ENCODE results near the gene CMTM3.
"Not testable (repeated sequence)": the region's sequence is repeated elsewhere in the genome, so short reads cannot be mapped to it uniquely, and the experiment has no call there.

CMTM3 gene, protein sequence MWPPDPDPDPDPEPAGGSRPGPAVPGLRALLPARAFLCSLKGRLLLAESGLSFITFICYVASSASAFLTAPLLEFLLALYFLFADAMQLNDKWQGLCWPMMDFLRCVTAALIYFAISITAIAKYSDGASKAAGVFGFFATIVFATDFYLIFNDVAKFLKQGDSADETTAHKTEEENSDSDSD

GRCh38 chr16:66604376-66605176 is at the start of gene CMTM3:
CMTM3 (plus strand) TSS chr16:66604704; CDS start chr16:66604806, 102 bp downstream.
- peak; percentile 46 for DNase-seq (ENCODE audit: low read depth)

GRCh38 chr16:66560107-66560506 is 44.4 kb upstream of the CMTM3 start:
- DNase-seq (ENCODE audit: low read depth) = no peak

- DNase-seq (ENCODE audit: low read depth) = no peak
Measured at GRCh38 chr16:66561381-66562080, 43.0 kb upstream of the CMTM3 start.

DNA sequence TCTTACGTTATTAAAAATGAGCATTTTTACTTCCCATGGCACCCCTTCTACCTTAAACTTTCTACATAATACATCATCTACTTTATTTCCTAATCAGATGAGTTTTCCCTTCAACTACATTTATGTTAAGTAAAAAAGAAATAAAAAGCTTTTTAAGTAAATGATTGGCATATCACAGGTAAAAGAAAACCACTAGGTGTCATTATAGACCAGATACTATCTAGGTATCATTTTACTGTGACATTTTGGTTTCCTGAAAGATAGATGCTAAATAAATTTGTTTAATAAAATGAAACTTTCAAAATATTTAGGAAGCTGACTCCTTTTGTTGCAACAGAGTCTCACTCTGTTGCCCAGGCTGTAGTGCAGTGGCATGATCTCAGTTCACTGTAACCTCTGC is 42.1 kb upstream of the CMTM3 start:
- DNase-seq (ENCODE audit: low read depth) = no peak

- no peak for DNase-seq (ENCODE audit: low read depth)
Measured at GRCh38 chr16:66562986-66563385, 41.5 kb upstream of the CMTM3 start.

GRCh38 chr16:66563574-66564334 is 40.8 kb upstream of the CMTM3 start:
- DNase-seq (ENCODE audit: low read depth) = no peak

DNA sequence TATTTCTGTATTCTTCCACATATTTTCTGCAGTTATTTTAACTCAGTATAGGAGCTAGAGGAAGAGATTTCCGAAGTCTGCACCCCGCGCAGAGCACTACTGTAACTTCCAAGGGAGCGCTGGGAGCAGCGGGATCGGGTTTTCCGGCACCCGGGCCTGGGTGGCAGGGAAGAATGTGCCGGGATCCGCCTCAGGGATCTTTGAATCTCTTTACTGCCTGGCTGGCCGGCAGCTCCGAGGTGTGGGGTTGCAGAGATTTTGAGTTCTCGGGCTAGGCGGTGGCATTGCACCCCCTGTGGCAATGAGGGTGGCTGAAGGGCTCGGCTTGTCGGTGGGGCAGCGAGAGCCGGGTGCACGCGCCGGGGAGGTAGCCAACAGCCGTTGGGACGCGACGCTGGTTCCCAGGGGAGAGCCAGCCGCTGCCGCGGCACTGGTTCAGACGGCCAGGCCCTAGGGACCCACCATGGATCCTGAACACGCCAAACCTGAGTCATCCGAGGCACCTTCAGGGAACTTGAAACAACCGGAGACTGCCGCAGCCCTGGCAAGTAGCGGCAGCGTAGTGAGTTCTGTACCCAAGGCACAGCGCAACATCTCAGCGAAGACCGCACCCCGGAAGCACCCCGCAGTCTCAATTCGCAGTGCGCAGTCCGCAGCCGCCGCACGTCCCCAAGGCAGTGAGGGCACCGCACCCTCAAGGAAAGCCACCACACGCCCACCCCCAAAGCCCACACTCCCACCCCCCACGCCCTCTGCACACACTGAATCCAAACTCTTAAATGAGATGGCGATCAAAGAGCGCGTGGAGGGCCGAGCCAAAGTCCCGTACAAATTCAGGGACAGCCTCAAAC is 38.2 kb upstream of the CMTM3 start, which contains the start of gene CMTM1:
CMTM1 (plus strand) TSS at position 389 of the 851 bp plus-strand sequence; CDS start at position 464, 75 bp downstream.
- no peak for DNase-seq (ENCODE audit: low read depth)

DNA sequence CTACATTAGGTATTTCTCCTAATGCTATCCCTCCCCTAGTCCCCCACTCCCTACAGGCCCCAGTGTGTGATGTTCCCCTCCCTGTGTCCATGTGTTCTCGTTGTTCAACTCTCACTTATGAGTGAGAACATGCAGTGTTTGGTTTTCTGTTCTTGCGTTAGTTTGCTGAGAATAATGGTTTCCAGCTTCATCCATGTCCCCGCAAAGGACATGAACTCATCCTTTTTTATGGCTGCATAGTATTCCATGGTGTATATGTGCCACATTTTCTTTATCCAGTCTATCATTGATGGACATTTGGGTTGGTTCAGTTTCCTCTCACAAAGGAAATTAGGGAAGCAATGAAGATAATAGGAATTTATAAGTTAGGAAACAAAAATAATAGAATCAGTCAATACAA is 37.2 kb upstream of the CMTM3 start:
- DNase-seq (ENCODE audit: low read depth) = not testable (repeated sequence)

- no peak for DNase-seq (ENCODE audit: low read depth)
Measured at GRCh38 chr16:66568355-66568754, 36.1 kb upstream of the CMTM3 start.

DNA sequence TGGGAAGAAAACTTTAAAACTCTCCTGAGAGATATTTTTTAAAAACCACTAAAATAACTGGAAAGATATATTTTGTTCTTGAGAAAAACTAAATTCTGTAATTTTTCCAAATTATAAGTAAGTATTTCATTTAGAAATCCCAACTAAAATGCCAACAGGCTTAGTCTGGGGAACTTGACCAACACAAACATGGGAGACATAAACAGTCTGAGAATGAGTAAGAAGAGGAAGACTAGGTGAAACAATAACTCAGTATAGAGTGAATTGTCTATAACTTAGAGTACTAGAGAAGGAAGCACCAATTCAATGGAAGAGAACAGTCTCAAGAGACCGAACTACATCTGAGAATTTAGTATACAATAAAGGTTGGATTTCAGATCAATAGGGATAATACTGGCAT is 35.4 kb upstream of the CMTM3 start:
- no peak for DNase-seq (ENCODE audit: low read depth)

GRCh38 chr16:66569827-66570405 is 34.6 kb upstream of the CMTM3 start:
- no peak for DNase-seq (ENCODE audit: low read depth)

GRCh38 chr16:66572356-66572755 is 32.1 kb upstream of the CMTM3 start:
- DNase-seq (ENCODE audit: low read depth) = no peak

GRCh38 chr16:66574081-66574480 is 30.4 kb upstream of the CMTM3 start:
- no peak for DNase-seq (ENCODE audit: low read depth)

- no peak for DNase-seq (ENCODE audit: low read depth)
Measured at GRCh38 chr16:66574531-66574930, 30.0 kb upstream of the CMTM3 start.

- DNase-seq (ENCODE audit: low read depth) = no peak
Measured at GRCh38 chr16:66575060-66575459, 29.4 kb upstream of the CMTM3 start.

DNA sequence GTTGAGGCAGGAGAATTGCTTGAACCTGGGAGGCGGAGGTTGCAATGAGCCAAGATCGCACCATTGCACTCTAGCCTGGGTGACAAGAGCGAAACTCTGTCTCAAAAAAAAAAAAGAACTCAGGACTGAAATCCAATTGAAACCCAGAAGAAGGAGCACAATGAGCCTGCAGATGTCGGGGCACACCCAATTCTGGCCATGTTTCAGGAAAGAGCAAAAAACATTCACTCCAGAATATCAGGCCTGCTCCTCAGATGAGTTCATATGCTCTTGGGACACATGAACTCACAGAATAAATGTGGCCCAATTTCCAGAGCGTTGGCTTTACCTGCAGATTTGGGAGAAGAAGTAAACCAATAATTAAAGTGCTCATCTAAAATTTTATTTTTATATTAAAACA is 28.2 kb upstream of the CMTM3 start:
- DNase-seq (ENCODE audit: low read depth) = no peak

DNA sequence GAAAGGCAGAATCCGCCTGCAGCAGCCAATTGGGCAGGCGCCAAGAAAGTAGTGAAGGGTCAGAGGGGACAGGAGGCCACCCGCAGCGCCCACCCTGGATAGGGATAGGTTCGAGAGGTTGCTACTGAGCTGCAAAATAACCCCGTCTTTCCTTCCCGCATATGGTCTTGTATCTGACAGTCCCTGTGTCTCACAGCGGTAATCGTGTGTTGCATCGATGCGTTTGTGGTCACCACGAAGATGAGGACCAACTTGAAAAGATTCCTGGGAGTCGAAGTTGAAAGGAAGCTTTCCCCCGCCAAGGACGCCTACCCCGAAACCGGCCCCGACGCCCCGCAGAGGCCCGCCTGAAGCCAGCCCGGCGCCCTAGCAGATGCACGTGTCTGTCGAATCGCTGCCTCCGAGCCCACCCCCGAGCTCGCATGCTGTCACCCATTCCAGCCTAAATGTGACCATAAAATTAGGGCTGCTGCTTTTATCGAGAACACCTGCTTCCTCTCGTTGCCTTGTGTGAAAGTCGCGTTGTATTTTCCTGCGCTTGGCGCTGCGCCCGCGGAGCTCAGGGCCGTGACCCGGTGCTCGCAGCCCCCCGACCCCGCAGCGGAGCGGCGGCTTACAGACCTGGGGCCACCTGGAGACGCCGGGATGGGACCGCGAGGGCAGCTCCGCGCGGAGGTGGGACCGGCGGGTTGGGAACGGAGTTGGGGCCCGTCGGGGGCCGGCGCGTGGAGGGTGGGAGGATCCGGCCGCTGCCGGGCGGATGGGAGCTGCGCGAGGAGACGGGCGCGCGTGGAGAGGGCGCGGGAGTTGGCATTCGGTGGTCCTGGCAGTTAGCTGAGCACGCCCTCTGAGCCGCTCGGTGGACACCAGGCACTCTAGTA is 25.6 kb upstream of the CMTM3 start, which contains the start of gene CMTM2:
CMTM2 (plus strand) TSS at position 813 of the 881 bp plus-strand sequence. CDS start 145 bp downstream, outside the sequence.
- DNase-seq (ENCODE audit: low read depth) = no peak

DNA sequence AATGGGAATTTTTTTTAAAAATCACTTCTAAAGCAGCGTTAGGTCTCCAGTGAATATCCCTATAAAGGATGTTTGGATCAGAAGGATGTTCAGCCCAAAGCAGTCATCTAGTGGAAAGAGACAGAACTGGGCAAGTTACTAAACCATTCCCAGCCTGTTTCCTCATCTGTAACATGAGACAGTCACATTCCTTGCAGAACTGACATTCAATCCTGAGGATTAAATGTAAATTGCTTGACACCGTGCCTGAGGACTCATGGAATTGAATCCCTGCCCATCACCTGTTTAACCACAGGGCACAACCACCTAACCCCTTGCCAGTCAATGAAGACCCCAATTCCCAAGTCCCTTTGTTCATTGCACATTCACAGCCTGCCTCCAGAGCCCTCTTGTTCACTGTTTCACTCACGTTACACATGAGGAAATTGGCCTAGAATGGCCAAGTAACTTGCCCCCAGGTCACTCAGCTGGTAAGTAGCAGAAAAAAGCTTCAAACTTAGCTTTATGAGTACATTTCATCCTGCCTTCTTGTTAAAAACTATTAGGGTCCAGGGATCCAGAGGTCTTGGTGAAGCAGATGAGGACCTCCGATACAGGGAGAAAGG is 23.8 kb upstream of the CMTM3 start:
- no peak for DNase-seq (ENCODE audit: low read depth)

DNA sequence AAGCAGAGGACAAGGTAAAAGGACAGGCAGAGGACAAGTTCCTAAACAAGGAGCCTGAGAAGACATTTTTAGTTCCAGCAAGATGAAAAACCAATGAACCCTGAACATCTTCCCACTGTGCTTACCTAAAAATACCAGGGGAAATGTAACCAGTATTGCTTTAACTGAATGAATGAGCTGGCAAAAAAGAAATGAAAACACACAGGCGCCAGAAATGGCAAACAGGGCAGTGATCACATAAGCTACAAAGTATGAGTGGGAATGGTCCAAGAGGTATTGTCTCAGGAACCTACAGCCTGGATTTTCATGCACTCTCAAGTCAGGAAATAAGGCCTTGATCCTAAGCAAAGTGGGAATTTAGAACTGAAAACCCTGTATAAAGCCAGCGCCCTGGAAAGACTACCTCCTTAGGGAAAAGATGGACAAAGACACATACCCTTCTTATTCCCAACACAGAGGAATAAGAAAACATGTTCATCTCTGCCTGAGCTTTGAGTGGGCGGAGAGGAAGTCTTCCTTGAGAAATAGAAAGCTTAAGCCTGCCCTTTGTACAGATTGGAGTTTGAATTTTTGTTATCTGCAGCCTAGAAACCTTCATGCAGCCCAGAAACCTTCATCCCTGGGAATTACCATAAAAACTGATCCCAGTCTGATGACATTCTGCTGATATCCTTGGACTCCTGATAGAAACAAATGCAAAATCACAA is 23.1 kb upstream of the CMTM3 start:
- DNase-seq (ENCODE audit: low read depth) = no peak
